Adrenal gland (tissue), 5 donors: ENCODE measurements around the gene ADSS1.

ENCODE experiments used
- POLR2A ChIP-seq, 2 donors: fragments of 450-650 bp; IDR thresholded peaks; one replicate each; pipeline ENCODE4 v1.6.1; 2017; ENCODE audit warnings: antibody characterized with exemption in 2 of 2, mild to moderate bottlenecking in 2 of 2, moderate library complexity in 1 of 2
- TF ChIP-seq, protein P1 (sequence below), 6 experiments: fragments of 450-650 bp in 4 of 6; fragments of 200-600 bp in 2 of 6; sonication (generic) in 1 of 6; IDR thresholded peaks; 1 replicate in 5 of 6; 2 replicates in 1 of 6; pipeline versions ENCODE4 v1.5.1 to v1.8.0; 2016 to 2021; ENCODE audit warnings: antibody characterized with exemption in 6 of 6, mild to moderate bottlenecking in 2 of 6, moderate library complexity in 1 of 6
- donor health status: DM: no; HTN: no; CAD: no.

DNA sequence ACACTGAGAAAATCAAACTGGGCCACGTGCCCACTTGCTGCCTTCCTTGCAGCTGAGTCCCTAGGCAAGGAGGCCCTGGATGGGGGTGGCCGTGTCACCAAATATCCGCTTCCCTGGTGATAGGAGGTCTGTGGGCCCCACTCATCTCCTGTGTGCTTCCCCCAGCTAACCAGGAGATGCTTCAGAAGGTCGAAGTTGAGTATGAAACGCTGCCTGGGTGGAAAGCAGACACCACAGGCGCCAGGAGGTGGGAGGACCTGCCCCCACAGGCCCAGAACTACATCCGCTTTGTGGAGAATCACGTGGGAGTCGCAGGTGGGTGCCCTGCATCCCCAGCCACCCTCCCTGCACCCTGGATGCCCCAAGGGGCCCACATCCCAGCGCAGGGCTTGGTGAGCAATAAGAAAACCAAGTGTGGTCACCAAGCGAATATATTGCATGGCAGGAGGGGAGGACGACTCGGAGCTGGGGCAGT, 22.1 kb downstream of the ADSS1 start:
- TF ChIP-seq, protein P1, sequence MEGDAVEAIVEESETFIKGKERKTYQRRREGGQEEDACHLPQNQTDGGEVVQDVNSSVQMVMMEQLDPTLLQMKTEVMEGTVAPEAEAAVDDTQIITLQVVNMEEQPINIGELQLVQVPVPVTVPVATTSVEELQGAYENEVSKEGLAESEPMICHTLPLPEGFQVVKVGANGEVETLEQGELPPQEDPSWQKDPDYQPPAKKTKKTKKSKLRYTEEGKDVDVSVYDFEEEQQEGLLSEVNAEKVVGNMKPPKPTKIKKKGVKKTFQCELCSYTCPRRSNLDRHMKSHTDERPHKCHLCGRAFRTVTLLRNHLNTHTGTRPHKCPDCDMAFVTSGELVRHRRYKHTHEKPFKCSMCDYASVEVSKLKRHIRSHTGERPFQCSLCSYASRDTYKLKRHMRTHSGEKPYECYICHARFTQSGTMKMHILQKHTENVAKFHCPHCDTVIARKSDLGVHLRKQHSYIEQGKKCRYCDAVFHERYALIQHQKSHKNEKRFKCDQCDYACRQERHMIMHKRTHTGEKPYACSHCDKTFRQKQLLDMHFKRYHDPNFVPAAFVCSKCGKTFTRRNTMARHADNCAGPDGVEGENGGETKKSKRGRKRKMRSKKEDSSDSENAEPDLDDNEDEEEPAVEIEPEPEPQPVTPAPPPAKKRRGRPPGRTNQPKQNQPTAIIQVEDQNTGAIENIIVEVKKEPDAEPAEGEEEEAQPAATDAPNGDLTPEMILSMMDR (IDR thresholded peaks at IDR 0.05), result no peak
- no peak for TF ChIP-seq POLR2A (IDR thresholded peaks at IDR 0.05)
